ENCODE measurements around the gene SKAP1. TPM values are rescaled to one million over a fixed set of nuclear protein-coding genes. Genes with fewer than 3 reads are reported as not detected.

SKAP1 gene
- total RNA-seq, 4 donors from 2014 or later, result 1.2 to 6.4 (median 4.9) TPM; not detected in 1

- intact Hi-C loops (cut with DNase I; ENCODE audit: low total_unique reads), result no loop called here
- no peaks in the 10 kb centered on the region for H3K27me3 ChIP-seq
- no peak for DNase-seq
Observed at GRCh38 chr17:48468299-48468698, 38.3 kb upstream of the SKAP1 start.

GRCh38 chr17:48465884-48466283 lies 35.9 kb upstream of the SKAP1 start:
- no peak overlapping the region for H3K4me3 ChIP-seq
- no peaks in the 10 kb centered on the region for H3K9me3 ChIP-seq
- in situ Hi-C loops (cut with MboI; ENCODE audit: low pct_ligation_motif_present in 1 of 4, low pct_unique_long_range_greater_than_20kb in 1 of 4, low sequenced_read_pairs in 3 of 4) (no loop called here), intact Hi-C loops (cut with DNase I; ENCODE audit: low total_unique reads) (no loop called here)
- no peaks in the 10 kb centered on the region for H3K4me1 ChIP-seq
- no peak overlapping the region for H3K27ac ChIP-seq
- DNase-seq, result no peak
- no peaks in the 10 kb centered on the region for H3K27me3 ChIP-seq
- H3K36me3 ChIP-seq, result no peaks in the 10 kb centered on the region
- WGBS, 2 donors (ENCODE audit: low coverage in 1 of 2), result 85% methylated on average over 2 of the region's 2 CpGs; no CpG with 5 or more reads in 1 of the 2 donors
- TF ChIP-seq POLR2A (IDR thresholded peaks at IDR 0.05), result no peak
- no peak for TF ChIP-seq EP300 (IDR thresholded peaks at IDR 0.05; ENCODE audit: low read depth)
- TF ChIP-seq CTCF (IDR thresholded peaks at IDR 0.05), result no peak
- TF ChIP-seq POLR2AphosphoS5 (IDR thresholded peaks at IDR 0.05), result no peak

More at GRCh38 chr17:48468299-48468698, 38.3 kb upstream of the SKAP1 start:
- Histone ChIP-seq H3K4me1 (no peaks in the 10 kb centered on the region), H3K4me3 (no peak overlapping the region), H3K36me3 (no peaks in the 10 kb centered on the region), H3K27ac (no peak overlapping the region), H3K9me3 (no peaks in the 10 kb centered on the region)
- 88 to 89% methylated on average over 3 to 4 of the region's 4 CpGs for WGBS, 2 donors (ENCODE audit: low coverage in 1 of 2)
- in situ Hi-C loops (cut with MboI; ENCODE audit: low pct_ligation_motif_present in 1 of 4, low pct_unique_long_range_greater_than_20kb in 1 of 4, low sequenced_read_pairs in 3 of 4), result no loop called here
- TF ChIP-seq EP300 (IDR thresholded peaks at IDR 0.05; ENCODE audit: low read depth), result no peak
- no peak for TF ChIP-seq POLR2A (IDR thresholded peaks at IDR 0.05)
- no peak for TF ChIP-seq POLR2AphosphoS5 (IDR thresholded peaks at IDR 0.05)
- TF ChIP-seq CTCF (IDR thresholded peaks at IDR 0.05), result no peak

- 39 to 68% methylated on average over 2 to 4 of the region's 4 CpGs for WGBS, 2 donors (ENCODE audit: low coverage in 1 of 2)
- H3K36me3 ChIP-seq, result no peaks in the 10 kb centered on the region
- no peak for DNase-seq
Observed at GRCh38 chr17:48463526-48463925, 33.5 kb upstream of the SKAP1 start.

GRCh38 chr17:48462946-48463345 lies 32.9 kb upstream of the SKAP1 start:
- Histone ChIP-seq H3K4me1 (no peaks in the 10 kb centered on the region), H3K4me3 (no peak overlapping the region), H3K9me3 (no peaks in the 10 kb centered on the region), H3K36me3 (no peaks in the 10 kb centered on the region), H3K27me3 (peaks cover 8% of the 10 kb centered on the region), H3K27ac (no peak overlapping the region)
- no peak for DNase-seq
- intact Hi-C loops (cut with DNase I; ENCODE audit: low total_unique reads) (no loop called here), in situ Hi-C loops (cut with MboI; ENCODE audit: low pct_ligation_motif_present in 1 of 4, low pct_unique_long_range_greater_than_20kb in 1 of 4, low sequenced_read_pairs in 3 of 4) (no loop called here)
- 57 to 69% methylated on average over 2 of the region's 2 CpGs for WGBS, 2 donors (ENCODE audit: low coverage in 1 of 2)
- TF ChIP-seq EP300 (IDR thresholded peaks at IDR 0.05; ENCODE audit: low read depth) (no peak), POLR2A (IDR thresholded peaks at IDR 0.05) (no peak), CTCF (IDR thresholded peaks at IDR 0.05) (no peak), POLR2AphosphoS5 (IDR thresholded peaks at IDR 0.05) (no peak)

More at GRCh38 chr17:48463526-48463925, 33.5 kb upstream of the SKAP1 start:
- H3K9me3 ChIP-seq, result no peaks in the 10 kb centered on the region
- intact Hi-C loops (cut with DNase I; ENCODE audit: low total_unique reads) (no loop called here), in situ Hi-C loops (cut with MboI; ENCODE audit: low pct_ligation_motif_present in 1 of 4, low pct_unique_long_range_greater_than_20kb in 1 of 4, low sequenced_read_pairs in 3 of 4) (no loop called here)
- no peak overlapping the region for H3K27ac ChIP-seq
- H3K27me3 ChIP-seq, result peaks cover 5% of the 10 kb centered on the region
- TF ChIP-seq POLR2AphosphoS5 (IDR thresholded peaks at IDR 0.05), result no peak
- no peak for TF ChIP-seq CTCF (IDR thresholded peaks at IDR 0.05)
- TF ChIP-seq EP300 (IDR thresholded peaks at IDR 0.05; ENCODE audit: low read depth), result no peak
- TF ChIP-seq POLR2A (IDR thresholded peaks at IDR 0.05), result no peak
- no peaks in the 10 kb centered on the region for H3K4me1 ChIP-seq
- H3K4me3 ChIP-seq, result no peak overlapping the region
